Astrocyte of the spinal cord (primary cell): ENCODE data around the gene PRKCSH.

Source experiments
- DNase-seq: peaks from one replicate; pipeline ENCODE4 v3.0.0; 2011; ENCODE audit warnings: low read depth, low spot score
- H3K4me3 ChIP-seq: 2 replicates; pipeline ENCODE4 v1.5.1; 2011; ENCODE audit warnings: low read depth, mild to moderate bottlenecking, low read length, moderate library complexity
- in situ Hi-C: cut with HindIII; loops from 2 replicates; pipeline ENCODE4 v1.10.0; 2017; ENCODE audit warnings: low sequenced_read_pairs
- TF ChIP-seq, protein P1 (sequence below): IDR thresholded peaks from 2 replicates; pipeline ENCODE4 v1.5.1; 2012; ENCODE audit warnings: low read depth, mild to moderate bottlenecking, low read length, inconsistent platforms

Gene PRKCSH

DNA sequence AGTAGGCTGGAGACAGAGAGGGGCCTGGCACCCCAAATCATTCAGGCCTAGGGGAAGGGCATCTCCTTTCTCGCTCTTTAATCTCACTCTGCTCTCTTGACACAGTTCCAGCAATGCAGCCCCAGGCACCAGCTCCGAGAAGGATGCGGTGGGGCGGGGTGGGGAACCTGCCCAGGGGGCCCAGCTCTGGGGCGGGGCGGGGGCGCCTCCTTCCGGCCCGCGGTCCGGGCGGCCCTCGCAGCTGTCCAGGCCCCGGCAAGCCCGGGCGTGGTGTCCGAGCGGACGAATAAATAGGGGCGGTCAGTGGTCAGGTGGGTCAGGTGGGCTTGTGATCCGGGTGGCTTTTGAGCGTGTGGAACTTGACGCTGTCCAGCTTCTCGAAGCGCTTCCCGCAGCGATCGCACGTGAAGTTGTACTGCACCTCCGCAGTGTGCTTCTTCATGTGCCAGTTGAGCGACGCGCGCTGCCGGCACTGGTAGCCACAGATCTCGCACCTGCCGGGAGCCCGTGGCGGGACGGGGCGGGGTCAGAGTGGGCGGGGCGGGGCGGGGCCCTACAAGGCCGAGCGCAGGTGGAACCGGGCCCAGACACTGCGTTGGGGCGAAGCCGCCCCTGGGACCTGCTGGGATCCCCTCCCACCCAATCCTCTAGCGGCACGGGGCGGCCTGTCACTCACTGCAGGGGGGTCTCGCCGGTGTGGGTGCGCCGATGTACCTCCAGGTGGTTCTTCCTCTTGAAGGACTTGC, 48.1 kb downstream of the PRKCSH start:
- TF ChIP-seq, protein P1, sequence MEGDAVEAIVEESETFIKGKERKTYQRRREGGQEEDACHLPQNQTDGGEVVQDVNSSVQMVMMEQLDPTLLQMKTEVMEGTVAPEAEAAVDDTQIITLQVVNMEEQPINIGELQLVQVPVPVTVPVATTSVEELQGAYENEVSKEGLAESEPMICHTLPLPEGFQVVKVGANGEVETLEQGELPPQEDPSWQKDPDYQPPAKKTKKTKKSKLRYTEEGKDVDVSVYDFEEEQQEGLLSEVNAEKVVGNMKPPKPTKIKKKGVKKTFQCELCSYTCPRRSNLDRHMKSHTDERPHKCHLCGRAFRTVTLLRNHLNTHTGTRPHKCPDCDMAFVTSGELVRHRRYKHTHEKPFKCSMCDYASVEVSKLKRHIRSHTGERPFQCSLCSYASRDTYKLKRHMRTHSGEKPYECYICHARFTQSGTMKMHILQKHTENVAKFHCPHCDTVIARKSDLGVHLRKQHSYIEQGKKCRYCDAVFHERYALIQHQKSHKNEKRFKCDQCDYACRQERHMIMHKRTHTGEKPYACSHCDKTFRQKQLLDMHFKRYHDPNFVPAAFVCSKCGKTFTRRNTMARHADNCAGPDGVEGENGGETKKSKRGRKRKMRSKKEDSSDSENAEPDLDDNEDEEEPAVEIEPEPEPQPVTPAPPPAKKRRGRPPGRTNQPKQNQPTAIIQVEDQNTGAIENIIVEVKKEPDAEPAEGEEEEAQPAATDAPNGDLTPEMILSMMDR = no peak
- no peak overlapping the region for H3K4me3 ChIP-seq
- DNase-seq = no peak
- in situ Hi-C loops = no loop called here

DNA sequence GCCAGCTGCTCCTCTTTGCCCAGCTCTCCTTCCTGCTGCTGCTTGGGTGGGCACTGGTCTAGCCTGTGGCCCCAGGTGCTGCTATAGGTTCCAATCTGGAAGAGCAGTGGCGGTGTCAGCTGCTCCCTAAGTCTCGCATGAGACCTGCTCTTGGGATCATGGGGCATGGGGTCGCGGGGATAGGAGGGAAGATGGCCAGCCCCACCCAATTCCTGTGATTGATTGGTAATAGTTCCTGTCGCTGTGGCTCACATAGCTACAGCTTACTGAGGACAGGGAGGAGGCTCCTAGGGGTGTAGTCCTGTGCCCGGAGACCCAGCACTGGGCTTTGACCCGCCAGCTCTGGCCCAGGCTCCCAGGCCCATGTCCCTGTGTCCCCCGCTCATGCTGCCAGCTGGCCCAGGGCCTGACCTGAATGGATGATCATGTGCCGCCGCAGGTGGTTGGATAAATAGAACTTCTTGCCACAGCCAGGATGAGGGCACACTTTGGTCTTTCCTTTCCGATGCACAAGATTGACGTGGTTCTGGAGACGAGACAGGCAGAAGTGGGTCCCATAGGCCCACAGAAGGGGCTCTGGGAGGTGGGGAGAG, 49.9 kb downstream of the PRKCSH start:
- DNase-seq = no peak
- no peak overlapping the region for H3K4me3 ChIP-seq
- TF ChIP-seq, protein P1 = no peak
- in situ Hi-C loops = no loop called here

DNA sequence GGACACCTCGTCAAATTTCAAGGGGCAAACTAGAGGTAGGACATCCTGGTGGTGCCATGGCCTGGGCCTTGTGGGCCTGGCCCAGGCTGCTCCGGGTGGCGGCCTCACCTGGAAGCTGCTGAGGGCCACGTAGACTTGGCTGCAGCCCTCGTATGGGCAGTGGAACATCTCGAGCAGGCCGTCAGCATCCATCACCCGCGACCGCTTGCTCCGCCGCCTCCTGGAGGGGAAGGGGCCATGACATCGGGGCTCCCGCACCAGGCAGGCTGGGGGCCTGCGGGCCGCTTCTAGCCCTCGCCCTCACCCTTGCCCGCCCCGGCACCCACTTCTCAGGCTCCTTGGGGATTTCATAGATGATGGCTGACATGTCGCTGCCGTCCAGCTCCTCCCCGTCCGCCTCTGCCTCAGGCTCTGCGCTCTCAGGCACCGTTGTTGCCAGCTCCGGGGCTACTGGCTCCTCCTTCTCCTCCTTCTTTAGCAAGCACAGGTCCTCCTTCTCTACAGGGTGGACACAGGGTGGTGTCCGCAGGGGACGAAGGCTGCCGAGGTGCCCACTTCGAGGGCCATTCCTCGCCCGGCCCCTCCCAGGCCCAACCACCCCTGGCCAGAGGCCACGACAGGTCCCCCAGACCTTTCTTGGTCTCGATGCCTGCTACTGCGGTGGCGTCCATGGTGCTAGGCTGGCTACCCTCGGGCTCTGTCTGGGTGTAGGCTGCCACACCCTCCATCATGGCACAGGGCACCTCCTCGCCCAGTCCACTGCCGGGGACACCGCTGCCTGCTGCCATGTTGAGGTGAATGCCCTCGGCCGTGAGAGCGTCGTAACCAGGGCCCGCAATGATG, 51.4 kb downstream of the PRKCSH start:
- TF ChIP-seq, protein P1 = no peak
- no peak for DNase-seq
- in situ Hi-C loops = no loop called here
- no peak overlapping the region for H3K4me3 ChIP-seq

DNA sequence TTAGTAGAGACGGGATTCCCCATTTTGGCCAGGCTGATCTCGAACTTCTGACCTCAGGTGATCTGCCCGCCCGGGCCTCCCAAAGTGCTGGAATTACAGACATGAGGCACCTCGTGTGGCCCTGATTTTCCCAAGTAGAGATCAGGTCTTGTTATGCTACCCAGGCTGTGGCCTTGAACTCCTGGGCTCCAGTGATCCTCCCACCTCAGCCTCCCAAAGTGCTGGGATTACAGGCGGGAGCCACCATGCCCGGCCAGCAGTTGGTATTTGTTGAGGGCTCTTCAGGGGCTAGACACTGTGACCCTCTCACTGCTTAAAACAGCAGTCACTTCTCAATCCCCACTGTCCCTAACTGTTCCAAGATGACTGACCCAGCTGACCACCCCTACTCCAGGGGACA, 53.9 kb downstream of the PRKCSH start:
- in situ Hi-C loops = no loop called here
- DNase-seq = no peak

DNA sequence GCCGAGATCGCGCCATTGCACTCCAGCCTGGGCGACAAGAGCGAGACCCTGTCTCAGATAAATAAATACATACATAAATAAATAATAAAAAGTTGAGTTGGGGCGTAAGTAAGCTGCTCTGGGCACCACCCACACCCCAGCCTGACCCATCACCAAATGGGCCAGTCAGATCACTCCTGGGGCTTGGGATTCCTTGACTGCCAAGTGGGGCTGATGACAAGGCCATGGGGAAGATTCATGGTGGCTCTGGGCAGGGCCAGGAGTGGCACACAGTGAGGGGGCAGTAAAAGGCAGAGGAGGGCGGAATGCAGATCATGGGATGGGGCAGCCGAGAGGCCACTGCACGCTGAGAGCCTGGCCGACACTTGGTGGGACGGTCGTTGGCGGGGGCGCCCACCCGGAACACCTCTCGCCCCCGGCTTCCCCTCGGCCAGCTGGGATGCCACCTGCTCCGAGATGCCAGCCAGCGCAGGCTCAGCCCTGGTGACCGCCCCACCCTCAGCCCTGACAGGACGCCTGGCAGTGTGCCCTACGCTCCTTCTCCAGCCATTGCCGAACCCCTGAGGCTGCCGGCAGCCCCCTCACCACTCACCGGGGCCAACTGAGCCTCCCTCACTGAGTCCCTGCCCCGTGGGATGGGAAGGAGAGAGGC, 59.3 kb downstream of the PRKCSH start:
- no peak for DNase-seq
- TF ChIP-seq, protein P1 = no peak
- in situ Hi-C loops = no loop called here
- no peak overlapping the region for H3K4me3 ChIP-seq

More for the DNA sequence above, 53.9 kb downstream of the PRKCSH start:
- no peak overlapping the region for H3K4me3 ChIP-seq
- TF ChIP-seq, protein P1 = no peak

DNA sequence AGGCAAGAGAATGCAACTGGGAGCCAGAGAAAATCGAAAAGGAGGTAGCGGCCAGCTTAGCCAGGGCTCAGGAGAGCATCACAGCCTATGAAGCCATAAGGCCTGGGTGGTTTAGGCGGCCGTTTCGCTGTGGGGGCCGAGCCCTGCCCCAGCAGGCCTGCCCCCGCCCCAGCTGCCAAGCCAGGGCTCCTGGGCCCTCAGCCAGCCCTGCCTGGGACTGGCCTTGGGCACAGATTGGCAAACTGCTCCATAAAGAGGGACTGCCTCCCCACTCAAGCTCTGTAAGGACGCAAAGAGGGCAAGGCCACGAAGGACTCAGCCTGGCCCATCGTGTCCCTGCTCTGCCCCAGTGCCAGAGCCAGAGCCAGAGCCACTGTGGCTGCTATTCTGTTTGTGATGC, 60.0 kb downstream of the PRKCSH start:
- DNase-seq = no peak
- in situ Hi-C loops = no loop called here

More for the DNA sequence above, 60.0 kb downstream of the PRKCSH start:
- TF ChIP-seq, protein P1 = no peak
- no peak overlapping the region for H3K4me3 ChIP-seq
